Daoy (cell line): ENCODE data around the gene WASF2. TPM values are rescaled to one million over a fixed set of nuclear protein-coding genes. Genes with fewer than 3 reads are reported as not detected.
"Not testable (repeated sequence)": the region's sequence is repeated elsewhere in the genome, so short reads cannot be mapped to it uniquely, and the experiment has no call there.

Experiments
- DNase-seq: peaks from one replicate; pipeline ENCODE4 v3.0.0-alpha.2; 2015; ENCODE audit warnings: low read depth
- total RNA-seq: library from RNA; depleted of rRNA; stranded (reverse); fragments of >200 nt; shearing (Covaris generic); gene quantifications from 2 replicates; pipeline ENCODE4 v1.2.3, GENCODE V29; 2014

WASF2 gene
- total RNA-seq, 1 experiment from 2014 or later: 11.1 TPM

DNA sequence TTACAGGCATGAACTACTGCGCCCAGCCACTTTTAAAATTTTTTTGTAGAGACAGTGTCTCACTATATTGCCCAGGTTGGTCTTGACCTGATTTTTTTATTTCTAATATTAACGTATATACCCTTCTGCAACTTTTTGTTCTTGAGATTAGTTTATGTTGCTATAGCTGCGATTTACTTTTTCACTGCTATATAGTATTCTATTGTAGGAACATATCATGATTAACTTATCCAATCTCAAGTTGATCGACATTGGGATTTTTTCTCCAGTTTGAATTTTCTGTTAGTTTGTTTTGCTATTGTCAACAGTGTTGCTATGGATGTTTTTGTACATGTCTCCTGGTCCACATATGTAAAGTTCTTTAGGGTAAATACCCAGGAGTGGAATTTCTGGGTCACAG lies 35.4 kb downstream of the WASF2 start:
- DNase-seq: no peak

DNA sequence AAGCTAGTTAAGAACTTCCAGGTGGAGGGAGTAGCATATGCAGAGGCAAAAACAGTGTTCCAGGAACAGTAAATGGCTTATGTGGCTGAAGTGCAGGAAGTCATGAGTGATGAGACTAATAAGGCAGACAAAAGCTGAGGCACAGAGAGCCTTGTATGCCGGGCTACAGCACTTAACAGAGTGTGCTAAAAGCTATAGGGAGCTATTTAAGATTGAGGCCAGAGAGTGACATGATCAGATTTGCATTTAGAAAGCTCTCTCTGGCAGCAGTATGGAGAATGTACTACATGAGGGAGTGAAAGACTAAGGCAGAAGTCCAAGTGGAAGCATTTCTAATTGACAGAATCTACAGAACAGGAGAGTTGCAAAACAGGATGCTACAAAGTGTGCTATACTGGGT lies 38.6 kb downstream of the WASF2 start:
- DNase-seq: no peak

DNA sequence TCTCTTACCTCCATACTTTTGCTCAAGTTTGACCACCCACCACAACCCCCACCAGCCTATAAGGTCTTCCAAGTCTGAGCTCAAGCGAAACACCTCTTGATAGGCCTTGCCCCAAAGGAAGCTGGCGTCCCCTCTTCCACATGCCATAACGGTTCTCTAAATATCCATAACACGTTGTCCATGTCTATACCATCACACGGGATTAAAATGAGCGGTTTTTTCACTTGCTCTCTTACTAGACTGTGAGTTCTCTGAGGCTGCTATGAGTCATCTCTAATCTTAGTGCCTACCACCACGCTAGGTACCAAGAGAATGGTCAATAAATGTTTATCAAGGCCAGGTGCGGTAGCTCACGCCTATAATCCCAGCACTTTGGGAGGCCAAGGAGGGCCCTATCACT lies 41.0 kb downstream of the WASF2 start:
- no peak for DNase-seq

DNA sequence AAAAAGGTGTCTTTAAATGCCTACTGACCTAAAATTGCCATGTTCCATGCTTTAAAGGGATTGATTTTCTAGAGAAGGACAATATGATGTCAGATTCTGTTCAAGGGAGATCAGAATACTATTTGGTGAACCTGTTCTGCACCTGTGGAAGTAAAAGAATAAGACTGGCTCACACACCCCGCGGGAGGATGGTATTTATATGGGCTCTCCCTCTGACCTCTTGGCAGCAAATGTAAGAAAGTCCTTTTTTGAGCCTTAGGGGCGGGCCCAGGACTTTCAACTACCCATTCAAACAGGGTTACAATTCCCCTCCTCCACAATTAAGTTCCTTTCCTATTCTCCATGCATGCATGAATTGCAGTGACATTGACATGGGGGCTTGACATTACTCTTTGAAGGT lies 42.1 kb downstream of the WASF2 start:
- no peak for DNase-seq

DNA sequence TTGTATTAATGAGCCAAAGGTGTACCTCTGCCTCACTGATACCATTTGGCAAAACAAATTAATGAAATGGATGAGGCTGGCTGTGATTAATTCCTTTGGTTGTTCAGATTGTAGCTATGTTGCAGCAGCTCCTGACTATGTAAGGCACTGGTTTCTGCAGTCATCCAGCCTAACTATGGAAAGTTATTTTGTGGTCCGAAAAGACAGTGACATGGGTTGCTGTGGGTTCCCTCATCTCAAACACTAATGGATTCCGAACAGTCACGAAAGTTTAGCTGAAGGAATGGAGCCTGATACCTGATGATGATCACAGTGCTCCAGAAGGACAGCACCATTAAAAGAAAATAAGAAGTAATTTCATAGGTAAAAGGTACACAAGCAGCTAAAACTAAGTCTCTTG lies 42.6 kb downstream of the WASF2 start:
- no peak for DNase-seq

DNA sequence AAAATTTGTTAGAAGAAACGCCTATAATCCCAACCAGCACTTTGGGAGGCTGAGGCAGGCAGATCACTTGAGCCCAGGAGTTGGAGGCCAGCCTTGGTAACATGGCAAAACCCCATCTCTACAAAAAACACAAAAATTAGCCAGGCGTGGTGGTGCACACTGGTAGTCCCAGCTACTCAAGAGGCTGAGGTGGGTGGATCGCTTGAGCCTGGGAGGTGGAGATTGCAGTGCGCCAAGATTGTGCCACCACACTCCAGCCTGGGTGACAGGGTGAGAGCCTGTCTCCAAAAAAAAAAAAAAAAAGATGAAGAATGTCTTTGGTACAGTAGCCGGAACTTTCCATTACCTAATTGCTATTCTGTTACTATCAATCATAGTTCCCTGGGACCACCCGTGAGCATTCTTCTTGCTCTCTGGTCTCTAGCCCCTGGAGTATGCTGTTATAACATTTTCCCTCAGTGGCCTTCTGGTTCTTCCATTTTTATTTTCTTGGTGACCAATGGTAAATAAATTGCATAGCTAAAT lies 43.4 kb downstream of the WASF2 start:
- DNase-seq: no peak

DNA sequence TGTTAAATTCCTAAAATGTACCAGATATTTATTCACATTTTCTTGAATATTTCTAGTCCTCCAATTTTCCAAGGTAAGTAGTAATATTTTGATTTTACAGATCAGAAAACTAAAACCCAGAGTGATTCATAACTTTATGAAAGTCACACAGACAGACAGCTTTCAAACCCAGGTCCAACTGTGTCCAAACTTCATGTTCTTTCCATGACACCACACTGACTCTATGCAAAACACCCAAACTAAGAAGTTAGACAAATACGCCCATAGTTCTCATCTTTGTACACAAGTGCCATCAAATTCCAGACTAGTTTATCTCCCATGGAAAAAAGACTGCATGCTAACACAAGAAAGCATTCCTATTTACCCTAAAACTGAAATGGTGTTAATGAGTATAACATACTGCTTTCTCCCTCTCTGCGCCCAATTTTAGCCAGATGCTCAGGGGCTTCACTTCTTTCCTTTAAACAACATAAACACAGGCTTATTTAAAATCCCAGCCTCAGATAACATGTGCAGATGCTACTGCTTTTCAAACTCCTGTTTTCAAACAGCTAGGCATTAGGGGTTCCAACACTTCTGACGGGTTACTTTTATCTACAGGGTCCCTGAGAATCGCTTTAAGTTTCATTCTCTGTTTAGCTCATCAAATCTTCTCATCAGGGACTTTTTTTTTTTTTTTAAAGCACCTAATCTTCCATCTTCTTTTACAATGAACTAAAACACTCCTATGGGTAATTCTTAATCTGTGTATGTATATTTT lies 44.6 kb downstream of the WASF2 start:
- DNase-seq: no peak

DNA sequence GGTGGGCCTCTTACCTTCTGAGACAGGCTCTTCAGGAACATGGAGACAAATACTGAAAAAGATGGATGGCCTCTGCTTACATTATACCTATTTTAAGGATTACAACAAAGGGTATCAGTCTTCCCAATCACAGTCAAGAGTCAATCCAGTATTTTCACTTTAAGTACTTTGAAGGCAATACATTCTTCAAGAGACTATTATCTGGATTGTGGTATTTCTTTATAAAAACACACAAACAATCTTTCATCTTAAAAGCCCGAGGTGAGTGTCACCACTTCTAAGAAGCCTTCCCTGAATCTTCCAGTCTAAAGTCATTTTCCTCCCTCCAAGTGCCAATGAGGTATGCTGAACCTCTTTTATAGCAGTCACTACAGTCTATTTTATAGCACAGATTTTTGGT lies 45.3 kb downstream of the WASF2 start:
- DNase-seq: no peak

DNA sequence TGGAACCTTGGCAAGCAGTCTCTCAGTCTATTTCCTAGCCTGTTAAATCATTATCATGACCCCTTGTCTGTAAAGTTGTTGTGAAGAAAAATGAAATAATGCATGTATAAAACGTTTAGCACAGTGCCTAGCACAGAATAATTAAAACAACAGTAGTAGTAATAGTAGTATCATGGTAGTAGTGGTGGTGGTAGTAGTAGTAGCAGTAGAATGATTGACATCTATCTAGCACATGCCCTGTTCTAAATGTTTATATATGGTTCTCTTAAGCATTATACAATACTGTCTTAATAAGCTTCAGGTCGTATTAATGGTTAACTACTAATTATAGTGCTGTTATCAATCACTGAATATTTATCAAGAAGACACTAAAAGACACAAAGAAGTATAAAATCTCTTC lies 50.8 kb downstream of the WASF2 start:
- DNase-seq: no peak

DNA sequence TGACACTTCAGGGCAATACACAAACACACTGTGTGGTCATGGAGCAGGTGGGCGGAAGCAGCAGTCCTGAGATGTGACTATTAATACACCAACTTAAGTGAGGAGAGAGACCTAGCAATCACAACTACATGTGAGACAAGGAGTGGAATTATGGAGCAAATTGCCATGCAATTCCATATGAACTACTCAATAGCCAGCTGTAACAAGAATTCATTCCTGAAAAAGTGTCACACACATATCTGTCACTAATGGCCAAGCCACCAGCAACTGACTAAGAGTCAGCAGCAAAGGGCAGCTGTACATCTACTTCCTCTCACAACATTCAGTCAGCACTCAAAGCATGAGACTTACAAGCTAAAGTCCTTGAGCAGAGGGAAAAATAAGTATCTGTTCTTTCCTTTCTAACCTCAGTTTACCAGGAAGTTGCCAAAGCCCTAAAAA lies 51.3 kb downstream of the WASF2 start:
- DNase-seq: no peak

DNA sequence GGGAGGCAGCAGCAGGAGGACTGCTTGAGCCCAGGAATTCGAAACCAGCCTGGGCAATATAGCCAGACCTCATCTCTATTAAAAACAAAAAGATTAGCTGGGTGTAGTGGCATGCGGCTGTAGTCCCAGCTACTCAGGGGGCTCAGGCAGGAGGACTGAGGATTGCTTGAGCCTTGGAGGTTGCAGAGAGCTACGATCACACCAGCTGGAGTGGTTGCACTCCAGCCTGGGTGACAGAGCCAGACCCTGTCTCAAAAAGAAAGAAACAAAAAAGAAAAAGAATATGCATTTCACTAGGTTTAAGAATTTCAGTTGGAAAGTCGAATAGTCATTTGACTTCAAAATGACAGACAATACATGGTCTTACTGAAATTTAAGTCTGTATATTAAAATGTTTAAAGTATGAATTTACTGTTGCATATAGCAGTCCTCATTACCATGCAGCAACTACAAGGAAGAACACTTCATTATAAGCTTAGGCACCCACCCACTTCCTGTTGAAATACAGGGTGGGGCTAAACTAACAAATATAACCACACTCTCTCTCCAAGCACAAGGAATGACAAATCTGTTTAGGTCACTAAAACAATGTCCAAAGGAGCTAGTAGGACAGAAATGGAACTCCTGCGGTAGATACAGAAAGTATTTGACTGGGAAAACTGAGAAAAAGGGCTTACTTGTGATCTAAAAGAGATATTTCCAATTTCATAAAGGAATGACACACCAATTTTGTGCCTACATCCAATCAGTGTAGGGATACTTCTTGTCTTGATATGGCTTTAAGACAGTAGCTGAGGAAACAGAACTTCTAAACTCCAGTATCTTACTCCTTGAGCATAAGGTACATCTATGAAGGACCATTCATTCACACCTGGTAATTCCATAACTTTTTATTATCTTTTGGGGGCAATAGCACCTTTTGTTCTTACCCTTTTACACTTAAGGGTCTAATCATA lies 53.5 kb downstream of the WASF2 start:
- peak; percentile 70 for DNase-seq

DNA sequence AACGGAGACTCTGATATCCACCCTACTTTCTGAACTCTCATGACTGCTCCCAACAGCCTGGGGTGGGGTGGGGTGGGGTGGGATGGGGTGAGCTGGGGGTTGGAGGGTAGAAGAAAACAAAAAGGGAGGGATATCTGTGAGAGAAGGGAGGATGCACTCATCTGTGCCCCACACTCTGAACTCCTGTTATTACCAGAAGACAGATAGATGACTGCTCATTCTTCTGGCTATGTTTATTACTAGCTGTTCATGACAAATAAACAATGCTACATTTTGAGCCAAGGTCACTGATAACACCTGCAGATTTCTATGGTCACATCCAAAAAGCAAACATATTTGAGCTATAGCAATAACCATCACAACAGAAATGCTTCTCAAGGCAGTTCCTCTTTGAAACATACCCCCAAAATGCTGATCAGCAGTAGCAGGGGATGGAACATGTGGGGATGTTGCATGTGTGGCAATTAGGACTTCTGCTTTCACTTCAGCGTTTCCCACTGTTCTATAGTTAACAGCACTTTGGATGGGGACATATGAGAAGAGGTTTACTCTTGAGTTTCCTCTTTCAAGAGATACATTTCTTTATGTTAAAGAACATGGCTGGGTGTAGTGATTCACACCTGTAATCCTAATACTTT lies 54.3 kb downstream of the WASF2 start:
- DNase-seq: no peak

DNA sequence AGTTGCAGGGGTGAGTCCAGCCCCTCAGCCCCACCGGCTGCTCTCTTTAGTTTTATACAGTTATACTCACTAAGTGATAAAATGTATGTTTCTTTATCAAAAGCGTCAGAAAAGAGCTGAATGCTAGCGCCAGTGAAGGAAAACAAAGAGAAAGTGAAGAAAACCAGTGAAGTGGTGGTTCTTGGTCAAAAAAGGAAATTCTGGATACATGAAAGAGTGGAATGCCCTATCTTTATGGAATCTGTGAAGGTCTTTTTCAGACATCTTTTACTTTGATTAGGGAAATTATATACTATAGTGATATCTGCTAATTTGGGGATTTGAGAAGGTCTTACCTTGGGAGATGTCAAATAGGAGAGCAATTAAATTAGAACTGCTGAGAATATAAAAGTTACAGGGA lies 56.3 kb downstream of the WASF2 start:
- no peak for DNase-seq

DNA sequence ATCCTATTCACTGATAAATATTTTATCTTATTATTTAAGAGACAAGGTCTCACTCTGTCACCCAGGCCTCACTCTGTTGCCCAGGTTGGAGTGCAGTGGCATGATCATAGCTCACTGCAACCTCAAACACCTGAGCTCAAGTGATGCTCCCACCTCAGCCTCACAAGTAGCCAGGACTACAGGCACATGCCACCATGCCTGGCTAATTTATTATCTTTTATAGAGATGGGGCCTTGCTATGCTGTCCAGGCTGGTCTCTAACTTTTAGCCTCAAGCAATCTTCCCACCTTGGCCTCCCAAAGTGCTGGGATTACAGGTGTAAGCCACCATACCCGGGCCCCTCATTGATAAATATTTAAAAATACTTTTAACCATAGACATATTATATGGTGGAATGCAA lies 57.2 kb downstream of the WASF2 start:
- DNase-seq: not testable (repeated sequence)

DNA sequence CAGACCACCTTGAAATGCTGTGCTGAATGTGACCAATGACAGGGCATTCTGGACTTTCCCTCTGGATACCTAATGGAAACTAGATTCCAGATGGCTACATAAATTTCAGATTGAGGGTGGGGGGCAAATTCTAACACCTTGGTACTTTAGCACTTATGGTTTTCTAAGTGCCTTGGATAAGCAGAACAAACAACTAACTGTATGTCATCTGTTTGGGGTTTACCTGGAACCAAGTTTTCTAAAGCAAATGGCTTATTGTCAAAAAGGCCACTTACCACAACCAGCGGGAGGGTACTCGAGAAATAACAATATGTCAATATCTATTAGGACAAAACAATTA lies 58.4 kb downstream of the WASF2 start:
- no peak for DNase-seq

DNA sequence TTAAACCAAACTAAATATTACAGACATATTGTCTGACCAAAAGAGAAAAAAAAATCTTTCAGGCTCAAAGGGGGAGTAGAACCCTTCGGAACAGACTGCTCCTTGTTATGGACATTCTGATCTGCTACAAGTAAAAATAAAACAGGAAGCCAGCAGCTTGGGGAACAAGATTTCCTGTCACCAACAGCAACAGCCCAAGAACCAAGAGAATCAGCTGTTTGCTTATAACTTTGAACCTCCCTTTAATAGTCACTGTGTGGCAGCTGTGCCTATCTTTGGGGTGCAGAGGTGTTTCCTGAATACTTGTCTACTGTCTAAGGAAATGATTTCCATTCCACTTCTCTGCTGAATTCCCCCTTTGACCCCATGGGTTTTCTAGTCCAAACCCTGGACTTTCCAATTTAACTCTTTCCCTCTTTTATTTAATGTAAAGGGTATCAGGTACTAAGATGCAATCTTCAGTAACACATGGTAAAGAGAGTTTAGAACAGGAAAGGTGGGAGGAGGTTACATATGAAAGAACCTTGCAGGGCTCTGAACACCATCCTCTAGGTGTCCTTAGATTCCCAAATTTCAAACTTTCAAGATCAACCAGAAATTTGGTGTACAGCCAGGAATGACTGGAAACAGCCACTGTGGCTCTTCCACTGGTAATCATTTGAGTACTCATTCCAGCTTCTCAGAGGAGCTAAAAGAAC lies 58.9 kb downstream of the WASF2 start:
- DNase-seq: no peak

DNA sequence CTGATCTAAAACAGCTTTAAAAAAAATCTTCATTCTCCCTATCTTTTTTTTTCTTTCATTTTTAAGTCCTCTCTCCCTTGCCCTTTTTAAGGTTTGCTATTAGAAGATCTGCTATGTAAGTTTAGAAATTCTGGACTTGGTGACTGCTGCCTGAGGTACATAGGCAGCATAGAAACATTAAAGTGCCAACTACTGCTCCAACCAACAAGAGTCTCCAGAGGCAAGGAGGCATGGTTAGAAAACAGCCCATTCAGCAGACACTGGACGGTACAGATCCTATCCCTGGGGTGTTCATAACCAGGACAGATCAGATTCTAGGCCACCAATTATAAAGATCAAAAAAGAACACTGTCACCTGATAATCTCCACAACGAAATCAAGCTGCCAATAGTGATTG lies 60.9 kb downstream of the WASF2 start:
- DNase-seq: no peak

DNA sequence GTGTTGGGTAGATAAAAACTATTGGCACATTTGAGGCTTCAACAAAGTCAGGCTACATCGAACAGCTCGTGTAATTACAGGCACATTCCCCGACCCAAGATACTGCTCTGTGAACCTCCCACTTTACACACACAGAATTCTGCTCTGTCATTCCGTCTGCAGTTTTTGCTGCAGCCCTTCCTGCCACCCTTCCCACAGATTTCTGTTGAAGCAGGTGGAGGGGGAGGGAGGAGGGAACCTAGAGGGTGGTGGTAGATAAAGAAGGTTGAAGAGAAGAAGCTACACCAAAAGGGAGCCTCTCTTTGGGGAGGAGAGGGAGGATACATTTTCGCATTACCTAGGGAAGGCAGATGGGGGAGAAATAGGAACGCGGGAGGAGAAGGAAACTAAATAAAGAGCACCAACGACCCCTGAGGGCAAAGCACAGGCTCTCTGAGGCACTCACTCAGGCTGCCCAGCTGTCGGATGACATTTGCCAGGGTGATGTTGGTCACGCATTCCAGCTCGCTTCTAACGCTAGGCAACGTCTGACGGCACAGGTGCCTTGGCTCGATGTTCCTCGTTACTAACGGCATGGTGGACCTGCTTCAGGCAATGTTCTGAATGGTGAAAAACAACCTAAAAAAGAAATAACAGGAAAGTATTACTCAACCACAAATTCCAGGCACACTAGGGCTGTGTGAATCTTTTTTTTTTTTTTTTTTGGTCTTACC lies 61.5 kb downstream of the WASF2 start:
- no peak for DNase-seq

DNA sequence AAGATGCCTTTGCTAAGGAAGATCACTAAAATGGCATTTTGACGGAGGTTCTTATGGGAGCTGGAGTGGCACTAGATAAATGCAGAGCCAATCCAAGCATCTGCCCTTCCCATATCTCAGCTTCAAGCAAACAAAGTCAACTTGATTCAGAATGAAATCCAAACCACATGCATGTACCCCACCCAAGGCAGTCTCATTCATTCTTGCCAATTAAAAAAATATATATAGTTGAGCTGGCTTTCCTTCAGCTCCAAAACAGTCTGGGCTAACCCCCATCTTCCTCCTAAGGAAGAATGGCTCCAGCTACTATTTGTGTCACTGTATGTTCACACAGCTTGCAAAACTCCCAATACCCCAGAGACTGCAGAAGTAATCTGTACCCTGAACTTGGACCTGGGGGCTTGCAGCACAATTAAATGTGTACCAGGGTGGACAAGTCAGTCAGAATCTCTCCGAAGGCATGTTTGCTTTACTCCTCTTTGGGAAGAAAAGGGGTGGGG lies 62.1 kb downstream of the WASF2 start:
- DNase-seq: no peak

DNA sequence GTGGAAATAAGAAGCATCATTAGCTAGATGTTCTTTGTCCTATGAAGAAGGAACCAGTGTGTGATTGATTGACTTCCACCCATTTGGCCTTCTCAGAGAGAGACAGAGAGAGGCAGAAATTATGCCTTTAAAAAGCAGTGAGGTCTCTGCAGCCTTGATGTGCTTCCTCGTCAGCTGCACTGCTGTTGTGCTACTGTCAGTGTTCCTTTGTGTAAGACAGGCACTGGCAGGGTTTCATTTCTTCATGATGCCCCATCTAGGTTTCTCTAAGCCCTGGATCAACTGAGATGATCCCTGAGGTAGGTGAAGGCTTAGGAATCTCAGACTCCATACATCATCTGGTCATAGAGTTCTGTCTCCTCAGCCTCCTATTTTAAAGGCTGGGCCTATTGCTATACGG lies 62.6 kb downstream of the WASF2 start:
- DNase-seq: no peak

DNA sequence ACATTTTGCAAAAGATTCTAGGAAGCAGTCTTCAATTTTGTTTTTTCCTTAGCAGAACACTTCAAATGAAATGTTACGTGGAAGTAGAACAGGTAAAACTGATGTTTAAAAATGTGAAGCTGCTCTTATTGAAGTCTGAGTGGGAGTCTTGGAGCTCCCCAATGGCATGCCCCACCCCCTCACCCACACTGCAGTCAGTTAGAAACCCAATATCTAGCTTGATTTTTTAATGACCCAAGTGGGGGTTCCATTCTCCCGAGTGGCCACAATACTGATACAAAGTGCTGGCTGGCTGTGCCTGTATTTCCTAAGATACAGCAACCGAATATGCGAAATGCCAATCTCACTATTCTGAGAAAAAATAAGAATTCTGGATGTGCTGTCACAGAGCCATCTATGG lies 66.3 kb downstream of the WASF2 start:
- no peak for DNase-seq
